Activated naive CD4-positive, alpha-beta T cell treated with anti-CD3 and anti-CD28 coated beads for 36 hours (primary cell): ENCODE data around the gene KBTBD8. TPM values are rescaled to one million over a fixed set of nuclear protein-coding genes. Genes with fewer than 3 reads are reported as not detected.

Experiments
- CTCF ChIA-PET: fragments of 350-600 bp; sonication (Branson Sonifier 250); formaldehyde crosslinking; loops from one replicate; lab custom pipeline; 2021; ENCODE audit warnings: antibody characterized with exemption; lab: Charles Lee
- DNase-seq: peaks from one replicate; pipeline ENCODE4 v3.0.0-alpha.2; 2020
- H3K27ac Mint-ChIP-seq: one replicate; pipeline ENCODE4 v1.8.0; 2021; ENCODE audit warnings: mild to moderate bottlenecking, mixed read lengths
- H3K27me3 Mint-ChIP-seq: one replicate; pipeline ENCODE4 v1.8.0; 2021; ENCODE audit warnings: low read depth, mixed read lengths
- H3K36me3 Mint-ChIP-seq: one replicate; pipeline ENCODE4 v1.8.0; 2021; ENCODE audit warnings: low read depth, mixed read lengths
- H3K4me1 Mint-ChIP-seq: one replicate; pipeline ENCODE4 v1.8.0; 2021; ENCODE audit warnings: low read depth, mixed read lengths
- H3K4me3 Mint-ChIP-seq: one replicate; pipeline ENCODE4 v1.8.0; 2021; ENCODE audit warnings: mild to moderate bottlenecking, moderate library complexity, mixed read lengths
- H3K9me3 Mint-ChIP-seq: one replicate; pipeline ENCODE4 v1.8.0; 2021; ENCODE audit warnings: mixed read lengths
- intact Hi-C: fragments of 100-400 bp; cut with micrococcal nuclease; formaldehyde crosslinking; loops from one replicate; pipeline ENCODE4 v1.15.1; 2023
- total RNA-seq, 2 experiments: library from RNA; stranded (reverse); gene quantifications; one replicate each; pipeline ENCODE4 v1.2.3, GENCODE V29; 2021

The KBTBD8 gene
- total RNA-seq, 2 experiments from 2014 or later: 6.8 to 7.4 TPM

- Mint-ChIP-seq H3K4me1 (no peaks in the 10 kb centered on the region), H3K27ac (no peak overlapping the region), H3K36me3 (no peaks in the 10 kb centered on the region), H3K9me3 (no peaks in the 10 kb centered on the region), H3K4me3 (no peak overlapping the region), H3K27me3 (no peaks in the 10 kb centered on the region)
- CTCF ChIA-PET: interaction anchor here (3.9 kb wide), 1 partner anchor 11 kb away, joined by 15 read pairs; no protein-coding TSS in a partner anchor
- intact Hi-C loops: no loop called here
- no peak for DNase-seq
Measured at GRCh38 chr3:66983101-66983500, 15.0 kb upstream of the KBTBD8 start.

- Mint-ChIP-seq H3K9me3 (no peaks in the 10 kb centered on the region), H3K36me3 (no peaks in the 10 kb centered on the region), H3K4me3 (no peak overlapping the region), H3K27me3 (no peaks in the 10 kb centered on the region), H3K4me1 (no peaks in the 10 kb centered on the region), H3K27ac (no peak overlapping the region)
- CTCF ChIA-PET: interaction anchor here (1.6 kb wide), 1 partner anchor 13 kb away, joined by 6 read pairs; no protein-coding TSS in a partner anchor
- DNase-seq: no peak
- intact Hi-C loops: no loop called here
Measured at GRCh38 chr3:66985336-66985920, 12.7 kb upstream of the KBTBD8 start.

GRCh38 chr3:66986406-66986805 lies 11.7 kb upstream of the KBTBD8 start:
- Mint-ChIP-seq H3K36me3 (no peaks in the 10 kb centered on the region), H3K27me3 (no peaks in the 10 kb centered on the region), H3K4me1 (no peaks in the 10 kb centered on the region), H3K9me3 (no peaks in the 10 kb centered on the region), H3K27ac (no peak overlapping the region), H3K4me3 (no peak overlapping the region)
- CTCF ChIA-PET: interaction anchor here (1.6 kb wide), 1 partner anchor 14 kb away, joined by 6 read pairs; no protein-coding TSS in a partner anchor
- no peak for DNase-seq
- intact Hi-C loops: no loop called here

DNA sequence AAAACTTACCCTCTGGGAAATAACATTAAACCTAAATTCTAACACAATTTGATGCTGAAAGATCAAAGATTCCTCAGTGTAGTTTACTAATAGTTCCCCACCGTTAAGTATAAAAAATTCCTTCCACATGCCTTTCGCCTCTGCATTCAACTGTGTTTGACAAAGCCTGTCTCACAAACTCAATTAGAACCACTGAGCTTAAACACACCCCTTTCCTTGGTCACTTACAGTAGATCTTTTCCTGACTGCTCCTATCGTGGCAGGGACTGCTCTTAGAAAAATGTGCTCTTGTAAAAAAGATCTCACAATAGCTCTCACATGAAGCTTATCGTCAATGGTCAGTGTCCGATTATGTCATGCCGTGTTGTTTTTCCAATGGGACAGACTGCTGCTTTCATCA lies 8.9 kb upstream of the KBTBD8 start:
- H3K36me3 Mint-ChIP-seq: no peaks in the 10 kb centered on the region
- no peak overlapping the region for H3K4me3 Mint-ChIP-seq
- H3K27ac Mint-ChIP-seq: no peak overlapping the region
- CTCF ChIA-PET: interaction anchor here (1.2 to 3.6 kb wide), 2 partner anchors 15 to 51 kb away, joined by 4 to 56 read pairs; no protein-coding TSS in a partner anchor
- H3K9me3 Mint-ChIP-seq: no peaks in the 10 kb centered on the region
- peaks cover 2% of the 10 kb centered on the region for H3K27me3 Mint-ChIP-seq
- DNase-seq: no peak
- intact Hi-C loops: no loop called here
- H3K4me1 Mint-ChIP-seq: no peaks in the 10 kb centered on the region

DNA sequence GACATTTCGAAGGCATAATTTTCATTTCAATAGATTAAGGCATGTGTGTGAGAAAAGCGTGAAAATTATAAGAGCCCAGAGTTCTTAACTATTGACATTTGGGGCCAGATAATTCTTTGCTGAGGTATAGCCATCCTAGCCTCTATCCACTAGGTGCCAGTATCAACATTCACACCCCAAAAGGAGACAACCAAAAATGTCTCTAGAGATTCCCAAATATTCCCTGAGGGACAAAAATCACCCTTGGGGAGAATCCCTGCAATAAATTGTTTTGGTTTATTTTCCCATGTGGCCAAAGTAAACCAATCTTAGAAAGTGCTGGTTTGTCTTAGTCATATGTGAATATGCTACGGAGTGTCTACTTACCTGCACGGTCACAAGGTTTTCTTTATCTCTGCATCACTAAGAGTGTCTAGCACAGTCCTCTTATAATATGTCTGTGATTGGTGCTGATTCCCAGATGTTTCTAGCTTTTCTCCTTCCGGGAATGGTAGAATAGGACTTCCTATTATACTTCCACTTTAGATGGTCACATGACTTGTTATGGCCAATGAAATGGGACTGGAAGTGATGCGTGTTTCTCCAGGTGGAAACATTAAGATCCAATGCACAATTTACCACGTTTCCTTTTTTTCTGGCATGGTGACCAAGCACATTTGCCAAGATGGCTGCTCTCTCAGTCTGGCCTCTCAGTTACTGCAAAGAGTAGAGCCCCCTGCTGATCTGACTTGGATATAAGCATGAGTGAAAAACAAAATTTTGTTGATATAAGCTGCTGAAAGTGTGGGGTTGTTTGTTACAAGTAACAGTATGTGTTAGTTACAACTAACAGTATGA lies 8.0 kb upstream of the KBTBD8 start:
- intact Hi-C loops: no loop called here
- CTCF ChIA-PET: interaction anchor here (0.5 to 3.6 kb wide), 8 partner anchors 9 to 66 kb away, joined by 3 to 56 read pairs (median 4); no protein-coding TSS in a partner anchor
- DNase-seq: no peak
- Mint-ChIP-seq H3K27me3 (peaks cover 2% of the 10 kb centered on the region), H3K4me3 (no peak overlapping the region), H3K27ac (no peak overlapping the region), H3K36me3 (no peaks in the 10 kb centered on the region), H3K4me1 (no peaks in the 10 kb centered on the region), H3K9me3 (no peaks in the 10 kb centered on the region)

- Mint-ChIP-seq H3K27me3 (peaks cover 4% of the 10 kb centered on the region), H3K4me1 (no peaks in the 10 kb centered on the region), H3K27ac (no peak overlapping the region), H3K36me3 (no peaks in the 10 kb centered on the region), H3K4me3 (no peak overlapping the region), H3K9me3 (no peaks in the 10 kb centered on the region)
- CTCF ChIA-PET: interaction anchor here (1.5 to 3.6 kb wide), 3 partner anchors 10 to 53 kb away, joined by 5 to 56 read pairs (median 9); no protein-coding TSS in a partner anchor
- intact Hi-C loops: no loop called here
- DNase-seq: no peak
Measured at GRCh38 chr3:66991459-66991858, 6.6 kb upstream of the KBTBD8 start.

- H3K27me3 Mint-ChIP-seq: peaks cover 4% of the 10 kb centered on the region
- no peak for DNase-seq
- no peaks in the 10 kb centered on the region for H3K9me3 Mint-ChIP-seq
- intact Hi-C loops: no loop called here
- no peaks in the 10 kb centered on the region for H3K36me3 Mint-ChIP-seq
- H3K4me3 Mint-ChIP-seq: no peak overlapping the region
- CTCF ChIA-PET: no interaction called here
- H3K4me1 Mint-ChIP-seq: peaks cover 6% of the 10 kb centered on the region
- H3K27ac Mint-ChIP-seq: no peak overlapping the region
Measured at GRCh38 chr3:66993082-66993481, 5.0 kb upstream of the KBTBD8 start.

DNA sequence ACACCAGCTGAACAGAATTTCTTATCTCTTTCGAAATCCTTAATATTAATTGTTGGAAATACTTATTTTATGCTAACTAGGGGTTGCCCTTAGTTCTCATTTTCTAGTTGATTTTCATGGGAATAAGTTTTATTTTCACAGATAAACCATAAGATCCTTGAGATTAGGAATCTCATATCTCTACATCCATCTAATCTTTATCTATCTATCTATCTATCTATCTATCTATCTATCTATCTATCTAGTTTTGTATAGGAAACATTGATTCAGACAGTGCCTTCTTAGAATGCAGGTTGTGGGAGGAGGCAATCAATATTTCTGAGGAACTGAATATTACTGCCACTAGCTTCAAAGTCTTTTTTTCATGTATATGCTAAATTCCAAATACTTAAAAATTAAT lies 3.5 kb upstream of the KBTBD8 start:
- no peak overlapping the region for H3K27ac Mint-ChIP-seq
- intact Hi-C loops: no loop called here

DNA sequence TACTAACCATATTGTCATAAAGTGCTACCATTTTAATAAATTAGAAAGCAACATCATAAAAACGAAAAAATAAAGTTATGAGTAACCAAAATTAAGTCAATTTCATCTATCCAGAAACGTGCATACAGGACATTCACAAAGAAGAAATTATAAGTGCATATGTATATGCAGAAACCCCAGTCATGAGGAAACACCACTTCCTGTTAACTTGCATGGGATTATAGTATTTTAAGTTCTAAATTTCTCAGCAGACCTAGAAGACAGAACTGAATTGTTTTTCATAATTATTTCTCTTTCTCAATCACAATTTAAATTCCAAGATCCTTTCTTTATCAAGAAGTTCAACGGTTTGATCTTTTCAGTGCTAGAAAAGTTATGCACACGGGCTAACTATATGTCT lies 1.4 kb upstream of the KBTBD8 start:
- Mint-ChIP-seq H3K27me3 (peaks cover 4% of the 10 kb centered on the region), H3K4me3 (no peak overlapping the region), H3K36me3 (peaks cover 4% of the 10 kb centered on the region), H3K4me1 (peaks cover 21% of the 10 kb centered on the region), H3K27ac (no peak overlapping the region), H3K9me3 (no peaks in the 10 kb centered on the region)
- CTCF ChIA-PET: no interaction called here
- intact Hi-C loops: loop anchor here (5.0 kb wide), 2 partner anchors 774 to 1061 kb away; partner anchors contain the start of gene SLC25A26
- DNase-seq: no peak

More for the DNA sequence above, 3.5 kb upstream of the KBTBD8 start:
- no peak overlapping the region for H3K4me3 Mint-ChIP-seq
- no peaks in the 10 kb centered on the region for H3K36me3 Mint-ChIP-seq
- H3K4me1 Mint-ChIP-seq: peaks cover 8% of the 10 kb centered on the region
- no peak for DNase-seq
- CTCF ChIA-PET: interaction anchor here (1.6 kb wide), 1 partner anchor 22 kb away, joined by 7 read pairs; no protein-coding TSS in a partner anchor
- H3K9me3 Mint-ChIP-seq: no peaks in the 10 kb centered on the region
- peaks cover 4% of the 10 kb centered on the region for H3K27me3 Mint-ChIP-seq

DNA sequence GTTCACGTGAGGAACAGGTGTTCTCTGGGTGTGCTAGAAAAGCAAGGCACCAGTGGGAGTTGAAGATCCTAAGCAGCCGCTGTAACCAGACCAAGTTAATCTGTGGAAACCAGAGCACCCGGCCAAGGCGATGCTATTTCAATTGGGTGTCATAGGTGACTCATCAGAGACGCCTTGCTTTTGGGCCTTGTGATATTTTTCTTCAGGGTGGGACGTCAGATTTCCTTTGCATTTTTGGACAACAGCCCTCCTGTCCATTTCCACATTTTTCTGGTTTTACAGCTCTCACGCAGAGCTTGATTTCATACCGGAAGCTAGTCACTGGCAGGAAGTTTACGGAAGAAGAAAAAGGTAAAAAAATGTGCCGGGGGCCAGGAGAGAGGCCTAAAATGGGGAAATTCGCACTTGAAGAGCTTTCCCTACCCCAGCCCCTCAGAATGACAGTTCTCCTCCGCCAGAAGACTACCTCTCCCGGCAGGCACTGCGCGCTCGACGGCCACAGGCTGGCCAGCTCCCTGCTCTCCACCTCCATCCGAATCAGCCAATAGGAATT lies 471 bp upstream of the KBTBD8 start:
- intact Hi-C loops: loop anchor here (1.0 to 5.0 kb wide), 8 partner anchors 25 to 1060 kb away; partner anchors contain the start of genes LRIG1 and SLC25A26
- H3K4me3 Mint-ChIP-seq: peak overlapping the region; percentile 87
- DNase-seq: peak; percentile 22
- H3K27me3 Mint-ChIP-seq: peaks cover 4% of the 10 kb centered on the region
- CTCF ChIA-PET: interaction anchor here (0.8 to 2.4 kb wide), 3 partner anchors 25 to 59 kb away, joined by 3 to 17 read pairs (median 3); no protein-coding TSS in a partner anchor
- H3K4me1 Mint-ChIP-seq: peaks cover 22% of the 10 kb centered on the region
- no peaks in the 10 kb centered on the region for H3K9me3 Mint-ChIP-seq
- peak overlapping the region; percentile 82 for H3K27ac Mint-ChIP-seq
- peaks cover 7% of the 10 kb centered on the region for H3K36me3 Mint-ChIP-seq

GRCh38 chr3:66998904-66999235 lies 763 bp downstream of the KBTBD8 start:
- Mint-ChIP-seq H3K27ac (peak overlapping the region; percentile 95), H3K4me1 (peaks cover 31% of the 10 kb centered on the region), H3K36me3 (peaks cover 18% of the 10 kb centered on the region), H3K9me3 (no peaks in the 10 kb centered on the region), H3K4me3 (peak overlapping the region; percentile 87), H3K27me3 (peaks cover 4% of the 10 kb centered on the region)
- CTCF ChIA-PET: interaction anchor here (1.3 to 2.4 kb wide), 2 partner anchors 26 to 60 kb away, joined by 3 to 17 read pairs; no protein-coding TSS in a partner anchor
- no peak for DNase-seq
- intact Hi-C loops: loop anchor here (1.0 to 5.0 kb wide), 8 partner anchors 27 to 1058 kb away; partner anchors contain the start of genes LRIG1 and SLC25A26

GRCh38 chr3:67000009-67000408 lies 1.9 kb downstream of the KBTBD8 start:
- no peak overlapping the region for H3K4me3 Mint-ChIP-seq
- CTCF ChIA-PET: no interaction called here
- H3K27ac Mint-ChIP-seq: peak overlapping the region; percentile 73
- peaks cover 1% of the 10 kb centered on the region for H3K27me3 Mint-ChIP-seq
- H3K36me3 Mint-ChIP-seq: peaks cover 25% of the 10 kb centered on the region
- H3K9me3 Mint-ChIP-seq: no peaks in the 10 kb centered on the region
- intact Hi-C loops: loop anchor here (1.0 to 10.0 kb wide), 4 partner anchors 17 to 1245 kb away; no protein-coding TSS in a partner anchor
- peaks cover 38% of the 10 kb centered on the region for H3K4me1 Mint-ChIP-seq
- DNase-seq: no peak
